Activated T-cell treated with anti-CD3 and anti-CD28 coated beads, Interleukin-2, amount 50 U/mL, for 24 hours (primary cell): ENCODE data around the gene TNFRSF6B.

Source experiments
- DNase-seq: peaks from one replicate; pipeline ENCODE4 v3.0.0-alpha.2; 2020
- H3K27ac Mint-ChIP-seq: 2 replicates; pipeline ENCODE4 v1.8.0; 2020; ENCODE audit warnings: mild to moderate bottlenecking, mixed read lengths
- H3K27me3 Mint-ChIP-seq: 2 replicates; pipeline ENCODE4 v1.8.0; 2020; ENCODE audit warnings: mixed read lengths
- H3K36me3 Mint-ChIP-seq: 2 replicates; pipeline ENCODE4 v1.8.0; 2020; ENCODE audit warnings: low read depth, mixed read lengths
- H3K4me1 Mint-ChIP-seq: 2 replicates; pipeline ENCODE4 v1.8.0; 2020; ENCODE audit warnings: low read depth, mixed read lengths
- H3K4me3 Mint-ChIP-seq: 2 replicates; pipeline ENCODE4 v1.8.0; 2020; ENCODE audit warnings: mild to moderate bottlenecking, moderate library complexity, mixed read lengths
- H3K9me3 Mint-ChIP-seq: 2 replicates; pipeline ENCODE4 v1.8.0; 2020; ENCODE audit warnings: mixed read lengths

Gene TNFRSF6B

DNA sequence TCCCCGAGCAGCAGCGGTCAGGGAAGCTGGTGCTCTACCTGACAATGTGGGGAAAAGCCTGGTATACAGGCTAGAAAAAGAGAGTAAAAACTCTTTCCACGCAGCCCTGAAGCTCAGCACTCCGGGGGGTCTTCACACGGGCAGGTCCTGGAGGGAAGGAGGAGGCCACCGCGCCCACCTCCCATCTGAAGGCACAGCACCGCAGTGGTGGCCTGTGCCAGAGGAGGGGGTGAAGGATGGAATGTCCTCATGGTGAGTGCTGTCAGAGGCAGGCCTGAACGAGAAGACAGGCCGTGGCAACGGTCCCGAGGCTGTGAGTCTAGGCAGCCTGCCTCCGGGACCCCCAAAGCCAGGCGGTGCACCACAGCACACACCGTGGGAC is 49.0 kb downstream of the TNFRSF6B start:
- Mint-ChIP-seq H3K36me3 (peaks cover 6% of the 10 kb centered on the region), H3K9me3 (no peaks in the 10 kb centered on the region), H3K4me1 (peaks cover 7% of the 10 kb centered on the region), H3K27ac (peak overlapping the region; percentile 14), H3K27me3 (no peaks in the 10 kb centered on the region), H3K4me3 (no peak overlapping the region)
- DNase-seq, result no peak

DNA sequence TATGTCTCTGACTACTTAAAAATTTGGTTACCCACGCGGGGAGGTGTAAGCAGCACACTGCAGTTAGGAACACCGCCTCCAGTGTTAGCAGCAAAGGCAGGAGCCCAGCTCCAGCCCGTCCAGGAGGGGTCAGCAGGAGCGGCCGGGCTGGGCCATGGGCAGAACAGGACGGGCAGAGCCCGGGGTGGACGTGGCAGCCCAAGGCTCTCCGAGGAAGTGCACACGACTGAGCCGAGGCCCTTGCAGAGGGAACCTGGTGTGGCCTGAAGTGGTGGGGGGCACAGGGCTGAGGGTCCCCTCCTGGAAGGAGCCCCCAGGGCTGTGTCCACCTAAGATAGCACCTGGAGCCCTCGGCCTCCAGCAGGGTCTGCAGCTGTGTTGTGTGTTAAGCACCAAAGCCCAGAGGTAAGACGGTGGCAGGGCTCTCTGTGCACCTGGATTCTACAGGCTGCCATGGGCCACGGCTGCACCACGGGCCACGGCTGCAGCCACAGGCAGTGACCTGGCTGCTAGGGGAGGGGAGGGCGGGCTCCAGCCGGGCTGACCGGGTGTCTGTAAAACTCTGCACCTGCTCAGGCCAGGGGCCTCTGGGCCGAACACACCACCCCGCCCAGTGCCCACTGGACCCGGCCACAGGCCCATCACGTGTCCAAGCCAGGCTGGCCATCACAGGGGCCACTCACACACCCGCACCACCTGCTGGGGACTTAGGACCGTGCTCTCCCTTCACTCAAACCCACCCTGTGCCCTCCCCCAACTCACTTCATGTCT is 49.7 kb downstream of the TNFRSF6B start:
- Mint-ChIP-seq H3K36me3 (peaks cover 6% of the 10 kb centered on the region), H3K4me3 (no peak overlapping the region), H3K9me3 (no peaks in the 10 kb centered on the region), H3K4me1 (peaks cover 14% of the 10 kb centered on the region), H3K27me3 (no peaks in the 10 kb centered on the region), H3K27ac (no peak overlapping the region)
- DNase-seq, result no peak

DNA sequence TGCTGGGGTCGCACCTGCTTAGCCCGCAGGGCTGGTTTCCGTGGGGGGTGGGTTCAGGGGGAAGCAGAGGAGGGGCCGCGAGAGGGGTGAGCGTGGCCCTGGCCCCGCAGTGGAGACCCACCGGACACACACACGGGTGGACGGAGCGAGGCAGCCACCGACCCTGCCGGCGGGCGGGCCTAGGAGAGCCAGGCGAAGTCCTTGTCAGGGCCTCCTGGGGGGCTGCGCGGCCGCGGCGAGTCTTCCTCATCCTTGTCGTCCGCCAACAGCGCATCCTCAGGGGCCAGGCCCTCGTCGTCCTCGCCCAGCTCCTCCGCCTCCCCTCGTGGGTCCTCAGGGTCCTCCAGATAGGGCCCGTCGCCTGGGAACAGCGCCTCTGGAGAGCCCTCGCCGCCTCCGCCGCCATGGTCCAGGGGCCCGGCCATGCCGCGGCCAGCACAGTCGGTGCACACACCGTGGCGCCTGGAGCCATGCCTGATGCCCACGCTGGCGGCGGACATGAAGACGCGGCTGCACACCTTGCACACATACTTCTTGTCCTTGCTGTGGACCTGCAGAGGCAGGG is 50.4 kb downstream of the TNFRSF6B start:
- no peak for DNase-seq
- Mint-ChIP-seq H3K36me3 (peaks cover 6% of the 10 kb centered on the region), H3K4me1 (peaks cover 18% of the 10 kb centered on the region), H3K9me3 (no peaks in the 10 kb centered on the region), H3K27ac (no peak overlapping the region), H3K4me3 (no peak overlapping the region), H3K27me3 (no peaks in the 10 kb centered on the region)

DNA sequence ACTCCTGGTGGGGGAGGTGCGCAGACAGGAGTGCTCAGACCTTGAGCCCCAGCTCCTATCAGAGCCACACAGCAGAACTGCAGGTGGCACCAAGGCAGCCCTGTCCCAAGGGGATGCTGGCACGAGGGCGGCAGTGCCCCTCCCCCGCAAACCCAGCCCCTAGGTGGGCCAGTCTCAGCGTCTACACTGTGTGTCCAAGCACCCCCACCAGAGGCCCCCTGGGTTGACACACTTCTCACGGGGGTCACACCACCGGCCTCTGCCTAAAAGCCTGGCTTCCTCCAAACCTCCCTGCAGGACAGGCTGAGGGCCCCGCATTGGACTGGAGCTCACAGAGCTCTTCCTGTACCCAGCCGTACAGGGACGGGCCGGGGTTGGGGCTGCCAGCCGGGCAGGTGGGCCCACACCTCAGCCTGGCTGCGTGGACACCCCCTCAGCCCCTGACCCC is 51.2 kb downstream of the TNFRSF6B start:
- Mint-ChIP-seq H3K4me1 (peaks cover 22% of the 10 kb centered on the region), H3K4me3 (no peak overlapping the region), H3K27me3 (no peaks in the 10 kb centered on the region), H3K27ac (no peak overlapping the region), H3K36me3 (peaks cover 6% of the 10 kb centered on the region), H3K9me3 (no peaks in the 10 kb centered on the region)
- DNase-seq, result no peak
